Trophoblast cell (in vitro differentiated cells and primary cell): Measurements from ENCODE around the gene MITF.

Experiments
- DNase-seq, 2 donors: peaks; one replicate each; pipeline ENCODE4 v3.0.0-alpha.2; 2016
- H2AFZ ChIP-seq: 2 replicates; pipeline ENCODE4 v1.6.1; 2013; ENCODE audit warnings: low read length, moderate library complexity, mild to moderate bottlenecking; ENCODE audit not compliant: insufficient read depth, poor library complexity
- H2AK5ac ChIP-seq: 2 replicates; pipeline ENCODE4 v1.6.1; 2013; ENCODE audit warnings: mild to moderate bottlenecking, low read length
- H2BK120ac ChIP-seq: 2 replicates; pipeline ENCODE4 v1.6.1; 2013; ENCODE audit warnings: low read length, mild to moderate bottlenecking, moderate library complexity; ENCODE audit not compliant: insufficient read depth, poor library complexity
- H2BK12ac ChIP-seq: 2 replicates; pipeline ENCODE4 v1.6.1; 2013; ENCODE audit warnings: mild to moderate bottlenecking, low read length, moderate library complexity
- H2BK5ac ChIP-seq: 2 replicates; pipeline ENCODE4 v1.6.1; 2013; ENCODE audit warnings: low read length, low read depth, moderate library complexity, mild to moderate bottlenecking; ENCODE audit not compliant: poor library complexity
- H3K14ac ChIP-seq: 2 replicates; pipeline ENCODE4 v1.6.1; 2013; ENCODE audit warnings: mild to moderate bottlenecking, low read length
- H3K18ac ChIP-seq: 2 replicates; pipeline ENCODE4 v1.6.1; 2013; ENCODE audit warnings: mild to moderate bottlenecking, low read length
- H3K23ac ChIP-seq: 2 replicates; pipeline ENCODE4 v1.6.1; 2013; ENCODE audit warnings: low read length
- H3K27ac ChIP-seq: 2 replicates; pipeline ENCODE4 v1.5.1; 2013; ENCODE audit warnings: low read depth, mild to moderate bottlenecking, inconsistent platforms, low read length, moderate library complexity
- H3K27me3 ChIP-seq: 2 replicates; pipeline ENCODE4 v1.6.1; 2013; ENCODE audit warnings: inconsistent platforms, mild to moderate bottlenecking, low read length, moderate library complexity; ENCODE audit not compliant: insufficient read depth
- H3K36me3 ChIP-seq, 2 experiments: 1 replicate in 1 of 2; 2 replicates in 1 of 2; pipeline ENCODE4 v1.6.1; 2013; ENCODE audit warnings: low read length in 2 of 2, mild to moderate bottlenecking in 2 of 2, moderate library complexity in 1 of 2; ENCODE audit not compliant: insufficient read depth in 2 of 2, control insufficient read depth in 1 of 2
- H3K4ac ChIP-seq: 2 replicates; pipeline ENCODE4 v1.6.1; 2013; ENCODE audit warnings: low read depth, mild to moderate bottlenecking, low read length, moderate library complexity
- H3K4me1 ChIP-seq, 2 experiments: 1 replicate in 1 of 2; 2 replicates in 1 of 2; pipeline ENCODE4 v1.6.1; 2013; ENCODE audit warnings: low read length in 2 of 2, mild to moderate bottlenecking in 2 of 2, moderate library complexity in 1 of 2; ENCODE audit not compliant: insufficient read depth in 2 of 2, control insufficient read depth in 1 of 2
- H3K4me2 ChIP-seq: 2 replicates; pipeline ENCODE4 v1.6.1; 2013; ENCODE audit warnings: inconsistent platforms, mild to moderate bottlenecking, low read length, moderate library complexity
- H3K4me3 ChIP-seq: 2 replicates; pipeline ENCODE4 v1.5.1; 2013; ENCODE audit warnings: mild to moderate bottlenecking, low read depth, low read length, inconsistent platforms
- H3K79me1 ChIP-seq: one replicate; pipeline ENCODE4 v1.6.1; 2013; ENCODE audit warnings: low read length
- H3K79me2 ChIP-seq: 2 replicates; pipeline ENCODE4 v1.6.1; 2013; ENCODE audit warnings: low read length, mild to moderate bottlenecking; ENCODE audit not compliant: control insufficient read depth, insufficient read depth, poor library complexity
- H3K9ac ChIP-seq: 2 replicates; pipeline ENCODE4 v1.6.1; 2013; ENCODE audit warnings: mild to moderate bottlenecking, low read length
- H3K9me3 ChIP-seq: 2 replicates; pipeline ENCODE4 v1.6.1; 2013; ENCODE audit warnings: low read depth, mild to moderate bottlenecking, control low read depth, inconsistent platforms, low read length; ENCODE audit not compliant: insufficient read depth
- H4K12ac ChIP-seq: 2 replicates; pipeline ENCODE4 v1.6.1; 2013; ENCODE audit warnings: low read depth, mild to moderate bottlenecking, low read length, moderate library complexity
- H4K8ac ChIP-seq: 2 replicates; pipeline ENCODE4 v1.6.1; 2013; ENCODE audit warnings: low read depth, mild to moderate bottlenecking, low read length, moderate library complexity
- H4K91ac ChIP-seq: one replicate; pipeline ENCODE4 v1.6.1; 2013; ENCODE audit warnings: low read depth, mild to moderate bottlenecking, low read length, moderate library complexity
- WGBS: extraction: QIAGEN DNeasy Blood & Tissue Kit; methylation state at CpG from one replicate; pipeline ENCODE4 v1.1.7; 2013; ENCODE audit warnings: missing lambda C conversion rate; ENCODE audit not compliant: insufficient read length, insufficient coverage; ENCODE audit errors: extremely low coverage; 5-methylcytosine and 5-hydroxymethylcytosine counted together

MITF gene

GRCh38 chr3:69876073-69876472 lies 136.8 kb downstream of the MITF start:
- H3K9me3 ChIP-seq, result no peaks in the 10 kb centered on the region
- no peak for DNase-seq
- WGBS, result no CpG with 5 or more reads among the region's 9 CpGs

GRCh38 chr3:69878254-69878653 lies 139.0 kb downstream of the MITF start:
- no peak overlapping the region for H3K4me3 ChIP-seq
- no peak overlapping the region for H2BK120ac ChIP-seq
- no peaks in the 10 kb centered on the region for H3K79me2 ChIP-seq
- H3K18ac ChIP-seq, result no peak overlapping the region
- no peak overlapping the region for H3K4me2 ChIP-seq
- H3K14ac ChIP-seq, result no peak overlapping the region
- no peak overlapping the region for H3K27ac ChIP-seq
- H2AFZ ChIP-seq, result no peak overlapping the region
- no peaks in the 10 kb centered on the region for H3K9me3 ChIP-seq
- H4K8ac ChIP-seq, result no peak overlapping the region
- DNase-seq, result no peak
- H3K36me3 ChIP-seq, result no peaks in the 10 kb centered on the region
- no peak overlapping the region for H3K9ac ChIP-seq
- H3K27me3 ChIP-seq, result no peaks in the 10 kb centered on the region
- no peaks in the 10 kb centered on the region for H3K79me1 ChIP-seq
- H2BK12ac ChIP-seq, result no peak overlapping the region
- WGBS, result no CpG with 5 or more reads among the region's 3 CpGs
- H3K4ac ChIP-seq, result no peak overlapping the region
- no peaks in the 10 kb centered on the region for H3K4me1 ChIP-seq
- no peak overlapping the region for H2BK5ac ChIP-seq
- no peak overlapping the region for H4K91ac ChIP-seq
- no peak overlapping the region for H4K12ac ChIP-seq
- H3K23ac ChIP-seq, result no peak overlapping the region
- H2AK5ac ChIP-seq, result no peak overlapping the region

More at GRCh38 chr3:69876073-69876472, 136.8 kb downstream of the MITF start:
- Histone ChIP-seq H4K12ac (no peak overlapping the region), H3K4me1 (no peaks in the 10 kb centered on the region), H3K79me2 (no peaks in the 10 kb centered on the region), H4K8ac (no peak overlapping the region), H3K23ac (no peak overlapping the region), H3K9ac (no peak overlapping the region), H2BK5ac (no peak overlapping the region), H2BK12ac (no peak overlapping the region), H4K91ac (no peak overlapping the region), H3K36me3 (no peaks in the 10 kb centered on the region), H3K27ac (no peak overlapping the region), H3K4me2 (no peak overlapping the region), H2BK120ac (no peak overlapping the region), H3K27me3 (no peaks in the 10 kb centered on the region), H3K4me3 (no peak overlapping the region), H3K14ac (no peak overlapping the region), H2AFZ (no peak overlapping the region), H2AK5ac (no peak overlapping the region), H3K18ac (no peak overlapping the region), H3K79me1 (no peaks in the 10 kb centered on the region), H3K4ac (no peak overlapping the region)

- WGBS, result no CpG with 5 or more reads among the region's 14 CpGs
- Histone ChIP-seq H2AK5ac (no peak overlapping the region), H2BK12ac (no peak overlapping the region), H3K18ac (no peak overlapping the region), H3K23ac (no peak overlapping the region), H3K79me1 (no peaks in the 10 kb centered on the region), H2BK120ac (no peak overlapping the region), H3K27me3 (no peaks in the 10 kb centered on the region), H4K91ac (no peak overlapping the region), H3K4me1 (no peaks in the 10 kb centered on the region), H3K9ac (no peak overlapping the region), H3K14ac (no peak overlapping the region), H4K8ac (no peak overlapping the region), H3K27ac (no peak overlapping the region), H3K4me2 (no peak overlapping the region), H3K36me3 (no peaks in the 10 kb centered on the region), H2BK5ac (no peak overlapping the region), H3K4ac (no peak overlapping the region), H3K9me3 (no peaks in the 10 kb centered on the region), H3K79me2 (no peaks in the 10 kb centered on the region), H4K12ac (no peak overlapping the region), H3K4me3 (no peak overlapping the region), H2AFZ (no peak overlapping the region)
- no peak for DNase-seq
These were observed 139.8 kb downstream of the MITF start for GRCh38 chr3:69879051-69879450.

- H3K14ac ChIP-seq, result no peak overlapping the region
- H3K27me3 ChIP-seq, result no peaks in the 10 kb centered on the region
- no peak overlapping the region for H4K8ac ChIP-seq
- H3K79me2 ChIP-seq, result no peaks in the 10 kb centered on the region
- no peak overlapping the region for H4K91ac ChIP-seq
- no peaks in the 10 kb centered on the region for H3K9me3 ChIP-seq
- H3K18ac ChIP-seq, result no peak overlapping the region
- no peak overlapping the region for H3K4ac ChIP-seq
- no peaks in the 10 kb centered on the region for H3K79me1 ChIP-seq
- DNase-seq, result no peak
- H3K36me3 ChIP-seq, result no peaks in the 10 kb centered on the region
- WGBS, result no CpG with 5 or more reads among the region's 4 CpGs
- no peak overlapping the region for H3K23ac ChIP-seq
- no peak overlapping the region for H2AK5ac ChIP-seq
- H2AFZ ChIP-seq, result no peak overlapping the region
- H3K27ac ChIP-seq, result no peak overlapping the region
- no peak overlapping the region for H4K12ac ChIP-seq
- H3K4me2 ChIP-seq, result no peak overlapping the region
- no peak overlapping the region for H3K9ac ChIP-seq
- H2BK12ac ChIP-seq, result no peak overlapping the region
- no peak overlapping the region for H2BK5ac ChIP-seq
- no peaks in the 10 kb centered on the region for H3K4me1 ChIP-seq
- H2BK120ac ChIP-seq, result no peak overlapping the region
- no peak overlapping the region for H3K4me3 ChIP-seq
These were observed 140.9 kb downstream of the MITF start for GRCh38 chr3:69880069-69880640.
